PC-3 (cell line): ENCODE measurements around the gene DIP2A. TPM values are rescaled to one million over a fixed set of nuclear protein-coding genes. Genes with fewer than 3 reads are reported as not detected.
A peak's percentile ranks its signal among the peaks of the same experiment; 100 is the strongest.

ENCODE experiments used
- ATAC-seq: fragments of 200-7000 bp; cut with Tn5 transposase; 2 replicates; pipeline ENCODE4 v1.9.1; 2020; ENCODE audit warnings: mild to moderate bottlenecking, moderate library complexity
- BruUV-seq: library from RNA; stranded (reverse); fragments of 400-500 nt; replicated peaks from 2 replicates; lab custom pipeline; 2021; lab: Mats Ljungman, UMichigan
- CTCF ChIA-PET: fragments of 300-600 bp; sonication (Branson Sonifier 250); formaldehyde crosslinking; loops from one replicate; lab custom pipeline; 2022; ENCODE audit warnings: antibody characterized with exemption; lab: Charles Lee
- POLR2A ChIA-PET: fragments of 300-600 bp; sonication (Branson Sonifier 250); formaldehyde crosslinking; loops from one replicate; lab custom pipeline; 2022; ENCODE audit warnings: antibody characterized with exemption; ENCODE audit not compliant: unreplicated experiment; lab: Charles Lee
- DNase-seq: peaks from one replicate; pipeline ENCODE4 v3.0.0-alpha.2; 2015
- H2AFZ ChIP-seq: fragments of 300-600 bp; sonication (generic); 2 replicates; pipeline ENCODE4 v1.6.0; 2016; ENCODE audit warnings: antibody characterized with exemption, low read length
- H3F3A ChIP-seq: fragments of 300-600 bp; sonication (generic); one replicate; pipeline ENCODE4 v1.6.0; 2017; ENCODE audit warnings: antibody characterized with exemption, low read length, control low read depth, mild to moderate bottlenecking; ENCODE audit not compliant: unreplicated experiment
- H3K27ac ChIP-seq: fragments of 300-600 bp; sonication (generic); 2 replicates; pipeline ENCODE4 v1.5.1; 2016; ENCODE audit warnings: mild to moderate bottlenecking, low read length
- H3K27me3 ChIP-seq: fragments of 300-600 bp; sonication (generic); 2 replicates; pipeline ENCODE4 v1.6.1; 2016; ENCODE audit warnings: low read length, mixed read lengths
- H3K36me3 ChIP-seq: fragments of 300-600 bp; sonication (generic); 2 replicates; pipeline ENCODE4 v1.6.1; 2016; ENCODE audit warnings: low read depth, mixed run types, low read length, mixed read lengths
- H3K4me1 ChIP-seq: fragments of 300-600 bp; sonication (generic); 2 replicates; pipeline ENCODE4 v1.5.1; 2016; ENCODE audit warnings: low read length; ENCODE audit not compliant: insufficient read depth
- H3K4me2 ChIP-seq: fragments of 300-600 bp; sonication (generic); 2 replicates; pipeline ENCODE4 v1.6.0; 2016; ENCODE audit warnings: low read length
- H3K4me3 ChIP-seq: fragments of 300-600 bp; sonication (generic); 2 replicates; pipeline ENCODE4 v1.5.1; 2016; ENCODE audit warnings: mild to moderate bottlenecking, low read length, mixed read lengths
- H3K79me2 ChIP-seq: fragments of 300-600 bp; sonication (generic); 2 replicates; pipeline ENCODE4 v1.6.1; 2017; ENCODE audit warnings: low read length, mixed read lengths
- H3K9ac ChIP-seq: fragments of 300-600 bp; sonication (generic); 2 replicates; pipeline ENCODE4 v1.6.0; 2016; ENCODE audit warnings: mild to moderate bottlenecking, low read length
- H3K9me2 ChIP-seq: fragments of 300-600 bp; sonication (generic); replicated peaks from 2 replicates; pipeline ENCODE4 v1.6.1; 2016; ENCODE audit warnings: mixed run types, low read length, mixed read lengths
- H3K9me3 ChIP-seq: fragments of 300-600 bp; sonication (generic); 2 replicates; pipeline ENCODE4 v1.6.1; 2016; ENCODE audit warnings: low read length, mixed read lengths
- H4K20me1 ChIP-seq: fragments of 300-600 bp; sonication (generic); 2 replicates; pipeline ENCODE4 v1.6.1; 2016; ENCODE audit warnings: low read length, mixed read lengths
- EZH2 ChIP-seq: fragments of 300-600 bp; sonication (generic); IDR thresholded peaks from one replicate; pipeline ENCODE4 v1.6.1; 2017; ENCODE audit warnings: antibody characterized with exemption, mild to moderate bottlenecking, low read length; ENCODE audit not compliant: unreplicated experiment
- EZH2phosphoT487 ChIP-seq: fragments of 300-600 bp; sonication (generic); IDR thresholded peaks from 2 replicates; pipeline ENCODE4 v1.6.1; 2018; ENCODE audit warnings: mild to moderate bottlenecking, antibody characterized with exemption, low read length, borderline replicate concordance
- intact Hi-C: fragments of 100-400 bp; cut with micrococcal nuclease; formaldehyde crosslinking; loops from 2 replicates; pipeline ENCODE4 v1.9.0; 2023
- total RNA-seq: library from RNA; depleted of rRNA; stranded (reverse); fragments of >200 nt; gene quantifications from 2 replicates; pipeline ENCODE4 v1.2.3, GENCODE V29; 2014
- TF ChIP-seq, protein P1 (sequence below): fragments of 300-600 bp; sonication (generic); conservative IDR thresholded peaks from 2 replicates; pipeline ENCODE4 v1.5.1; 2017; ENCODE audit warnings: antibody characterized with exemption, low read depth, mild to moderate bottlenecking, low read length

DIP2A gene
- total RNA-seq, 1 experiment from 2014 or later: 23.7 TPM

DNA sequence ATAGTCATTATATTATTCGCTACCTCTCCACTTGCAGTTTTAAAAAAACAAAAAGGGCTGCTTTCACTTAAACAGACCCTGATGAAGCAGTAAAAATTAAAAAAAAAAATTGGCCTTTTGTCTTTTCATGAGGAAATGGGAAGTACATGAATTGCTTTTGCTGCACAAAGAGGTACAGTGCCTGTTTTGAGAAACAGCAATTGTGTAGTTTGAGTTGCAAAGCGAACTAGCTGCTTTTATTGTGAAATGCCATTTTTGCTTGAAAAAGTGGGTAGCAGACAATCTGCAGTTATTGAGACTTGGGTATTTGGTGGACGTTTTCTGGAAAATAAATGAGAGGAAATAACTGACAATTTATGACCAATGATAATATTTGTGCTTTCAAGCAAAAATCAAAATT, 7.0 kb downstream of the DIP2A start:
- ChIA-PET CTCF (no interaction called here), POLR2A (no interaction called here)
- Histone ChIP-seq H3K9me3 (no peaks in the 10 kb centered on the region), H3K27me3 (no peaks in the 10 kb centered on the region), H3K9ac (no peak overlapping the region), H3K4me3 (no peak overlapping the region), H3K27ac (no peak overlapping the region), H3F3A (peaks cover 3% of the 10 kb centered on the region), H2AFZ (no peak overlapping the region), H4K20me1 (no peaks in the 10 kb centered on the region), H3K9me2 (no peaks in the 10 kb centered on the region), H3K79me2 (peaks cover 35% of the 10 kb centered on the region), H3K4me1 (no peaks in the 10 kb centered on the region), H3K36me3 (peaks cover 4% of the 10 kb centered on the region; the same call in 1 of the 2 replicates), H3K4me2 (no peak overlapping the region)
- BruUV-seq: no TSS peak
- intact Hi-C loops: loop anchor here (5.0 kb wide), 1 partner anchor 37 kb away; no protein-coding TSS in a partner anchor
- DNase-seq (no peak), ATAC-seq (no peak)
- TF ChIP-seq EZH2phosphoT487 (no peak), EZH2 (no peak)
- TF ChIP-seq, protein P1, sequence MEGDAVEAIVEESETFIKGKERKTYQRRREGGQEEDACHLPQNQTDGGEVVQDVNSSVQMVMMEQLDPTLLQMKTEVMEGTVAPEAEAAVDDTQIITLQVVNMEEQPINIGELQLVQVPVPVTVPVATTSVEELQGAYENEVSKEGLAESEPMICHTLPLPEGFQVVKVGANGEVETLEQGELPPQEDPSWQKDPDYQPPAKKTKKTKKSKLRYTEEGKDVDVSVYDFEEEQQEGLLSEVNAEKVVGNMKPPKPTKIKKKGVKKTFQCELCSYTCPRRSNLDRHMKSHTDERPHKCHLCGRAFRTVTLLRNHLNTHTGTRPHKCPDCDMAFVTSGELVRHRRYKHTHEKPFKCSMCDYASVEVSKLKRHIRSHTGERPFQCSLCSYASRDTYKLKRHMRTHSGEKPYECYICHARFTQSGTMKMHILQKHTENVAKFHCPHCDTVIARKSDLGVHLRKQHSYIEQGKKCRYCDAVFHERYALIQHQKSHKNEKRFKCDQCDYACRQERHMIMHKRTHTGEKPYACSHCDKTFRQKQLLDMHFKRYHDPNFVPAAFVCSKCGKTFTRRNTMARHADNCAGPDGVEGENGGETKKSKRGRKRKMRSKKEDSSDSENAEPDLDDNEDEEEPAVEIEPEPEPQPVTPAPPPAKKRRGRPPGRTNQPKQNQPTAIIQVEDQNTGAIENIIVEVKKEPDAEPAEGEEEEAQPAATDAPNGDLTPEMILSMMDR: no peak

DNA sequence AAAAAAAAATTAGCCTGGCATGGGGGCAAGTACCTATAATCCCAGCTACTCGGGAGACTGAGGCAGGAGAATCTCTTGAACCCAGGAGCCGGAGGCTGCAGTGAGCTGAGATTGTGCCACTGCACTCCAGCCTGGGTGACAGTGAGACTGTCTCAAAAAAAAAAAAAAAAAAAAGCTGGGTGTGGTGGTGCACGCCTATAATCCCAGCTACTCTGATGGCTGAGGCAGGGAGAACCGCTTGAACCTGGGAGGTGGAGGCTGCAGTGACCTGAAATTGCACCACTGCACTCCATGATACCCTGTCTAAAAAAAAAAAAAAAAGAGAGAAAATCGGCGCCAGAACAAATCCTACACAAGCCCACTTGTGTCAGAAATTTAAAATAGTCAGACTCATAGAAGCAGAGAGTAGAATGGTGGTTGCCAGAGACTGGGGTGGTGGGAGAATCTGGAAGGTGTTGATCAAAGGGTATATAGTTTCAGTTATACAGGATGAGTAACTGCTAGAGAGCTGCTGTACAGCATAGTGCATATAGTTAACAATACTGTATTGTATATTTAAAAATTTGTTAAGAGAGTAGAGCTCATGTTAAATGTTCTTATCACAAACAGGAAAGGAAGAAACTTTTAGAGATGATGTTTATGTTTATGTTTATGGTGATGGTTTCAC, 9.6 kb downstream of the DIP2A start:
- no peak overlapping the region for H3K4me3 ChIP-seq
- no peaks in the 10 kb centered on the region for H3K27me3 ChIP-seq
- no peaks in the 10 kb centered on the region for H3K9me3 ChIP-seq
- H3K4me1 ChIP-seq: no peaks in the 10 kb centered on the region
- peaks cover 9% of the 10 kb centered on the region; the same call in 1 of the 2 replicates for H3K79me2 ChIP-seq
- H3K9me2 ChIP-seq: no peaks in the 10 kb centered on the region
- peak; percentile 82 for ATAC-seq
- H3K4me2 ChIP-seq: no peak overlapping the region
- H3F3A ChIP-seq: peaks cover 3% of the 10 kb centered on the region
- TF ChIP-seq, protein P1: no peak
- TF ChIP-seq EZH2 (no peak), EZH2phosphoT487 (no peak)
- no peak overlapping the region for H2AFZ ChIP-seq
- peaks cover 5% of the 10 kb centered on the region; the same call in 1 of the 2 replicates for H3K36me3 ChIP-seq
- no peaks in the 10 kb centered on the region for H4K20me1 ChIP-seq
- no peak for DNase-seq
- no peak overlapping the region for H3K9ac ChIP-seq
- BruUV-seq: no TSS peak
- ChIA-PET CTCF (no interaction called here), POLR2A (interaction anchor here (0.6 kb wide), 1 partner anchor 12 kb away, joined by 4 read pairs; no protein-coding TSS in a partner anchor)
- intact Hi-C loops: loop anchor here (5.0 kb wide), 1 partner anchor 34 kb away; no protein-coding TSS in a partner anchor
- no peak overlapping the region for H3K27ac ChIP-seq

DNA sequence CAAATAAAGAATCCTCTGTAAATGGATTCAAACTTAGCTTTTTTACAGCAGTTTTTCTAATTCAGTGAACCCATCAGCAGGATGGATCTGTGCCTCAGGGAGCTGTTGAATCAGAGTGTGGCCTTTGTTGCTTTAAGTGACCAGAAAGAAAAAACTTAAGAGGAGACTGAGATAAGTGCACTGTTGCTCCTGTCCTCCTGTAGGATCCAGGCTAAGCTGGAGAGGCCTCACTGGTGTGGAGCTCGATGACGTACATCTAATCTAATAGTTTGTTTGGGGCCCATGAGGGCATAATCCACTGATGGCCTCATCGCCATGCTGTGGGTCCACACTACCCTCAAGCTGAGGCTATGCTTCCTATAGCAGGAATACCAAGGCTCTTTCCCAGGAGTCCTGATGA, 10.6 kb downstream of the DIP2A start:
- Histone ChIP-seq H3K27ac (no peak overlapping the region), H3K27me3 (no peaks in the 10 kb centered on the region), H2AFZ (no peak overlapping the region), H3K36me3 (peaks cover 2% of the 10 kb centered on the region; the same call in 1 of the 2 replicates), H3K4me3 (no peak overlapping the region), H3K9me2 (no peaks in the 10 kb centered on the region), H3K4me2 (no peak overlapping the region), H3K79me2 (peaks cover 7% of the 10 kb centered on the region; the same call in 1 of the 2 replicates), H4K20me1 (no peaks in the 10 kb centered on the region), H3K4me1 (no peaks in the 10 kb centered on the region), H3F3A (peaks cover 3% of the 10 kb centered on the region), H3K9me3 (no peaks in the 10 kb centered on the region), H3K9ac (no peak overlapping the region)
- ATAC-seq (no peak), DNase-seq (no peak)
- no TSS peak for BruUV-seq
- ChIA-PET CTCF (no interaction called here), POLR2A (no interaction called here)
- intact Hi-C loops: loop anchor here (5.0 kb wide), 1 partner anchor 33 kb away; no protein-coding TSS in a partner anchor
- TF ChIP-seq, protein P1: no peak
- TF ChIP-seq EZH2: no peak
- TF ChIP-seq EZH2phosphoT487: no peak
